Activated CD4-positive, alpha-beta T cell treated with anti-CD3 and anti-CD28 coated beads, Interleukin-2, Interleukin-6, amounts not matched to agents 100 ng/mL and 50 ng/mL, durations not matched to agents 16 hours and 8 hours (primary cell): ENCODE data around the gene TRIM7.

ENCODE experiments used
- DNase-seq: peaks from one replicate; pipeline ENCODE4 v3.0.0-alpha.2; 2020

Gene TRIM7

GRCh38 chr5:181169459-181170236 is 35.3 kb downstream of the TRIM7 start:
- peak; percentile 95 for DNase-seq

GRCh38 chr5:181168595-181169118 is 36.3 kb downstream of the TRIM7 start:
- no peak for DNase-seq

- DNase-seq: peak; percentile 65
Measured at GRCh38 chr5:181167814-181168488, 37.0 kb downstream of the TRIM7 start.

- no peak for DNase-seq
Measured at GRCh38 chr5:181166812-181167733, 37.9 kb downstream of the TRIM7 start.

GRCh38 chr5:181164076-181164952 is 40.7 kb downstream of the TRIM7 start:
- DNase-seq: peak; percentile 80

- no peak for DNase-seq
Measured at GRCh38 chr5:181163487-181164075, 41.4 kb downstream of the TRIM7 start.

- no peak for DNase-seq
Measured at GRCh38 chr5:181161534-181162175, 43.3 kb downstream of the TRIM7 start.

GRCh38 chr5:181160755-181161533 is 44.1 kb downstream of the TRIM7 start:
- peak; percentile 39 for DNase-seq

GRCh38 chr5:181160152-181160754 is 44.7 kb downstream of the TRIM7 start:
- DNase-seq: peak; percentile 63

GRCh38 chr5:181159286-181160151 is 45.5 kb downstream of the TRIM7 start:
- DNase-seq: peak; percentile 94

- no peak for DNase-seq
Measured at GRCh38 chr5:181158869-181159268, 46.1 kb downstream of the TRIM7 start.

- DNase-seq: no peak
Measured at GRCh38 chr5:181156758-181157157, 48.2 kb downstream of the TRIM7 start.

- peak; percentile 54 for DNase-seq
Measured at GRCh38 chr5:181153814-181154213, 51.2 kb downstream of the TRIM7 start.

- DNase-seq: no peak
Measured at GRCh38 chr5:181152406-181152805, 52.6 kb downstream of the TRIM7 start.

- no peak for DNase-seq
Measured at GRCh38 chr5:181151146-181151545, 53.9 kb downstream of the TRIM7 start.

GRCh38 chr5:181149806-181150733 is 54.9 kb downstream of the TRIM7 start:
- DNase-seq: no peak

GRCh38 chr5:181149355-181149754 is 55.6 kb downstream of the TRIM7 start:
- no peak for DNase-seq
